ENCODE results near the gene RPS16. TPM values are rescaled to one million over a fixed set of nuclear protein-coding genes. Genes with fewer than 3 reads are reported as not detected.

Gene RPS16
- total and polyA plus RNA-seq, 2 of the 13 experiments (the other 11 are each of a cell fraction or from before 2014, with no cell fraction given): 488 to 2,583 TPM

- TF ChIP-seq, protein P1, sequence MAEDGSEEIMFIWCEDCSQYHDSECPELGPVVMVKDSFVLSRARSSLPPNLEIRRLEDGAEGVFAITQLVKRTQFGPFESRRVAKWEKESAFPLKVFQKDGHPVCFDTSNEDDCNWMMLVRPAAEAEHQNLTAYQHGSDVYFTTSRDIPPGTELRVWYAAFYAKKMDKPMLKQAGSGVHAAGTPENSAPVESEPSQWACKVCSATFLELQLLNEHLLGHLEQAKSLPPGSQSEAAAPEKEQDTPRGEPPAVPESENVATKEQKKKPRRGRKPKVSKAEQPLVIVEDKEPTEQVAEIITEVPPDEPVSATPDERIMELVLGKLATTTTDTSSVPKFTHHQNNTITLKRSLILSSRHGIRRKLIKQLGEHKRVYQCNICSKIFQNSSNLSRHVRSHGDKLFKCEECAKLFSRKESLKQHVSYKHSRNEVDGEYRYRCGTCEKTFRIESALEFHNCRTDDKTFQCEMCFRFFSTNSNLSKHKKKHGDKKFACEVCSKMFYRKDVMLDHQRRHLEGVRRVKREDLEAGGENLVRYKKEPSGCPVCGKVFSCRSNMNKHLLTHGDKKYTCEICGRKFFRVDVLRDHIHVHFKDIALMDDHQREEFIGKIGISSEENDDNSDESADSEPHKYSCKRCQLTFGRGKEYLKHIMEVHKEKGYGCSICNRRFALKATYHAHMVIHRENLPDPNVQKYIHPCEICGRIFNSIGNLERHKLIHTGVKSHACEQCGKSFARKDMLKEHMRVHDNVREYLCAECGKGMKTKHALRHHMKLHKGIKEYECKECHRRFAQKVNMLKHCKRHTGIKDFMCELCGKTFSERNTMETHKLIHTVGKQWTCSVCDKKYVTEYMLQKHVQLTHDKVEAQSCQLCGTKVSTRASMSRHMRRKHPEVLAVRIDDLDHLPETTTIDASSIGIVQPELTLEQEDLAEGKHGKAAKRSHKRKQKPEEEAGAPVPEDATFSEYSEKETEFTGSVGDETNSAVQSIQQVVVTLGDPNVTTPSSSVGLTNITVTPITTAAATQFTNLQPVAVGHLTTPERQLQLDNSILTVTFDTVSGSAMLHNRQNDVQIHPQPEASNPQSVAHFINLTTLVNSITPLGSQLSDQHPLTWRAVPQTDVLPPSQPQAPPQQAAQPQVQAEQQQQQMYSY (CRISPR knock-in tag; IDR thresholded peaks at IDR 0.05): no peak
- TF ChIP-seq SNAPC5 (CRISPR knock-in tag; IDR thresholded peaks at IDR 0.05; ENCODE audit: borderline replicate concordance): no peak
- TF ChIP-seq ZNF24 (IDR thresholded peaks at IDR 0.05): no peak
- TF ChIP-seq ZNF616 (CRISPR knock-in tag; IDR thresholded peaks at IDR 0.05; ENCODE audit: low read depth): no peak
- TF ChIP-seq NR2C2 (CRISPR knock-in tag; IDR thresholded peaks at IDR 0.05; ENCODE audit: borderline replicate concordance): no peak
- peak; percentile 57; the same call in 1 of the 2 replicates for TF ChIP-seq ZNF557 (CRISPR knock-in tag; IDR thresholded peaks at IDR 0.05)
- TF ChIP-seq, protein P2, sequence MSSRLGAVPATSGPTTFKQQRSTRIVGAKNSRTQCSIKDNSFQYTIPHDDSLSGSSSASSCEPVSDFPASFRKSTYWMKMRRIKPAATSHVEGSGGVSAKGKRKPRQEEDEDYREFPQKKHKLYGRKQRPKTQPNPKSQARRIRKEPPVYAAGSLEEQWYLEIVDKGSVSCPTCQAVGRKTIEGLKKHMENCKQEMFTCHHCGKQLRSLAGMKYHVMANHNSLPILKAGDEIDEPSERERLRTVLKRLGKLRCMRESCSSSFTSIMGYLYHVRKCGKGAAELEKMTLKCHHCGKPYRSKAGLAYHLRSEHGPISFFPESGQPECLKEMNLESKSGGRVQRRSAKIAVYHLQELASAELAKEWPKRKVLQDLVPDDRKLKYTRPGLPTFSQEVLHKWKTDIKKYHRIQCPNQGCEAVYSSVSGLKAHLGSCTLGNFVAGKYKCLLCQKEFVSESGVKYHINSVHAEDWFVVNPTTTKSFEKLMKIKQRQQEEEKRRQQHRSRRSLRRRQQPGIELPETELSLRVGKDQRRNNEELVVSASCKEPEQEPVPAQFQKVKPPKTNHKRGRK (CRISPR knock-in tag; IDR thresholded peaks at IDR 0.05): no peak
- no peak for TF ChIP-seq ZNF558 (CRISPR knock-in tag; IDR thresholded peaks at IDR 0.05; ENCODE audit: borderline replicate concordance)
- 0 out of 2 replicates have a peak, but pooled peaks have one; percentile 23 for TF ChIP-seq NAIF1 (CRISPR knock-in tag; IDR thresholded peaks at IDR 0.05; ENCODE audit: borderline replicate concordance)
- TF ChIP-seq ZNF282 (IDR thresholded peaks at IDR 0.05; ENCODE audit: partially characterized antibody): no peak
- no peak for TF ChIP-seq JUND (CRISPR knock-in tag; IDR thresholded peaks at IDR 0.05)
- TF ChIP-seq TCF7L2 (IDR thresholded peaks at IDR 0.05; ENCODE audit: low read depth, low read length): no peak
- no peak for TF ChIP-seq MTF2 (CRISPR knock-in tag; IDR thresholded peaks at IDR 0.05; ENCODE audit: borderline replicate concordance)
- TF ChIP-seq ATF7-NPFF (CRISPR knock-in tag; IDR thresholded peaks at IDR 0.05; ENCODE audit: low read depth): 0 out of 2 replicates have a peak, but pooled peaks have one; percentile 2
- TF ChIP-seq GABPA (IDR thresholded peaks at IDR 0.05; ENCODE audit: low read depth, low read length): no peak
- TF ChIP-seq GABPA (CRISPR knock-in tag; IDR thresholded peaks at IDR 0.05; ENCODE audit: low read depth): no peak
- TF ChIP-seq, protein P3, sequence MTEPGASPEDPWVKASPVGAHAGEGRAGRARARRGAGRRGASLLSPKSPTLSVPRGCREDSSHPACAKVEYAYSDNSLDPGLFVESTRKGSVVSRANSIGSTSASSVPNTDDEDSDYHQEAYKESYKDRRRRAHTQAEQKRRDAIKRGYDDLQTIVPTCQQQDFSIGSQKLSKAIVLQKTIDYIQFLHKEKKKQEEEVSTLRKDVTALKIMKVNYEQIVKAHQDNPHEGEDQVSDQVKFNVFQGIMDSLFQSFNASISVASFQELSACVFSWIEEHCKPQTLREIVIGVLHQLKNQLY (CRISPR knock-in tag; IDR thresholded peaks at IDR 0.05): no peak
- no peak for TF ChIP-seq XBP1 (CRISPR knock-in tag; IDR thresholded peaks at IDR 0.05)
- TF ChIP-seq ZNF3 (CRISPR knock-in tag; IDR thresholded peaks at IDR 0.05): no peak
- no peak for TF ChIP-seq KMT2A (CRISPR knock-in tag; IDR thresholded peaks at IDR 0.05)
- TF ChIP-seq, protein P4, sequence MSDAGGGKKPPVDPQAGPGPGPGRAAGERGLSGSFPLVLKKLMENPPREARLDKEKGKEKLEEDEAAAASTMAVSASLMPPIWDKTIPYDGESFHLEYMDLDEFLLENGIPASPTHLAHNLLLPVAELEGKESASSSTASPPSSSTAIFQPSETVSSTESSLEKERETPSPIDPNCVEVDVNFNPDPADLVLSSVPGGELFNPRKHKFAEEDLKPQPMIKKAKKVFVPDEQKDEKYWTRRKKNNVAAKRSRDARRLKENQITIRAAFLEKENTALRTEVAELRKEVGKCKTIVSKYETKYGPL (CRISPR knock-in tag; IDR thresholded peaks at IDR 0.05): no peak
- peak; percentile 94 for TF ChIP-seq STAG1 (CRISPR knock-in tag; IDR thresholded peaks at IDR 0.05)
- TF ChIP-seq ZFYVE20 (CRISPR knock-in tag; IDR thresholded peaks at IDR 0.05; ENCODE audit: borderline replicate concordance, low read depth): no peak
- TF ChIP-seq TMF1 (CRISPR knock-in tag; IDR thresholded peaks at IDR 0.05; ENCODE audit: low read depth): no peak
- TF ChIP-seq TCF7 (IDR thresholded peaks at IDR 0.05; ENCODE audit: low read depth): no peak
- no peak for TF ChIP-seq ELF1 (CRISPR knock-in tag; IDR thresholded peaks at IDR 0.05)
- 0 out of 2 replicates have a peak, but pooled peaks have one; percentile 42 for TF ChIP-seq GATAD2A (CRISPR knock-in tag; IDR thresholded peaks at IDR 0.05)
These were observed 24.0 kb downstream of the RPS16 start (continued) for GRCh38 chr19:39411832-39412099.

Data from HepG2 (cell line).